SIG-M5 (cell line): ENCODE results near the gene HCK.
"Not testable (repeated sequence)": the region's sequence is repeated elsewhere in the genome, so short reads cannot be mapped to it uniquely, and the experiment has no call there.

Experiments
- DNase-seq: peaks from one replicate; lab custom pipeline; 2025; lab: John Stamatoyannopoulos, UW

The HCK gene

GRCh38 chr20:32029561-32029960 lies 22.5 kb upstream of the HCK start:
- no peak for DNase-seq

DNA sequence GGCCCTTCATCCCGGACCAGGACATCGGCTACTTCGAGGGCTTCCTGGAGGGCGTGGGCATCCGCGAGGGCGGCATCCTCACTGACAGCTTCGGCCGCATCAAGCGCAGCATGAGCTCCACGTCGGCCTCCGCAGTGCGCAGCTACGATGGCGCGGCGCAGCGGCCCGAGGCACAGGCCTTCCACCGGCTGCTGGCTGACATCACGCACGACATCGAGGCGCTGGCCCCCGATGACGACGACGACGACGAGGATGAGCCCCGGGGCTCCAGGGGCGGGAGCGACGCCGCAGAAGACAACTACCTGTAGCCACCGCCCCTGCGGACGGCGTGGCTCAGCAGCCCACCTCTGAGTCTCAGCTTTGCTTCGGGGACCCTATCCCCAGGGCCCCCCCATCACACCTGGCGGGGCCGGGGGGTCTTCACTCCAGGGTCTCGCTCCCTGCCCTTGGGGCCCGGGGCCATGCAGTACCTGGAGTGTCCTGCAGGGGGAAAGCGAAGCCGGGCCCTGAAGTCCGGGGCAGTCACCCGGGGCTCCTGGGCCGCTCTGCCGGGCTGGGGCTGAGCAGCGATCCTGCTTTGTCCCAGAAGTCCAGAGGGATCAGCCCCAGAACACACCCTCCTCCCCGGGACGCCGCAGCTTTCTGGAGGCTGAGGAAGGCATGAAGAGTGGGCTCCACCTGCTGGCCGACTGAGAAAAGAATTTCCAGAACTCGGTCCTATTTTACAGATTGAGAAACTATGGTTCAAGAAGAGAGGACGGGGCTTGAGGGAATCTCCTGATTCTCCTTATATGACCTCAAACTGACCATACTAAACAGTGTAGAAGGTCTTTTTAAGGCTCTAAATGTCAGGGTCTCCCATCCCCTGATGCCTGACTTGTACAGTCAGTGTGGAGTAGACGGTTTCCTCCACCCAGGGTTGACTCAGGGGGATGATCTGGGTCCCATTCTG lies 20.8 kb upstream of the HCK start:
- no peak for DNase-seq

DNA sequence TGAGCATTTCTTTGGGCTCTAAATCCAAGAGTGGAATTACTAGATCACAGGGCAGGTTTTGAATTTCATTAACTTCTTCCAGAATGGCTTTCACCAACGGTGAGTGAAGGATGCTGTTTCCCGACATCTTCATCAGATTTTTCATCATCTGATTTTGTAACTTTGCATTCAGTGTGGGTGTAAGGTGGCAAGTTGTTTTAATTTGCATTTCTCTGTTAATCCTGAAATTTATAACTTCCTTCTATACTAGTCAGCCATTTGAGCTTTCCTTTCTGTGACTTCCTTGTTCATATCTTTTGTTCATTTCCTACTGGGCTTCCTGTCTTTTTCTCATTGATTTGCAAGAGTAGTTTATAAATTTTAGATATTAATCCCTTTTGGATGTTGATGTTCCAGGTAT lies 18.7 kb upstream of the HCK start:
- no peak for DNase-seq

DNA sequence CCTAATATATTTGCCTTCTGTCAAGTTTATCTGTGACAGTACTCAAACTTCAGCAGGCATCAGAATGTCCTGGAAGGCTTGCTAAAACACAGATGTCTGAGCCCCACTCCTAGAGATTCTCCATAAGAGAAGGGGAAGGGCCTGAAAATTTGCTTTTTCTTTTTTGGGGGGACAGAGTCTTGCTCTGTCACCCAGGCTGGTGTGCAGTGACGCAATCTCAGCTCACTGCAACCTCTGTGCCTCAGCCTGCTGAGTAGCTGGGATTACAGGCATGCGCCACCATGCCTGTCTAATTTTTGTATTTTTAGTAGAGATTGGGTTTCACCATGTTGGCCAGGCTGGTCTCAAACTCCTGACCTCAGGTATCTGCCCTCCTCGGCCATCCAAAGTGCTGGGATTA lies 18.3 kb upstream of the HCK start:
- DNase-seq = not testable (repeated sequence)

- no peak for DNase-seq
These were observed 17.2 kb upstream of the HCK start for GRCh38 chr20:32034581-32035425.

- no peak for DNase-seq
These were observed 16.6 kb upstream of the HCK start for GRCh38 chr20:32035426-32035779.

DNA sequence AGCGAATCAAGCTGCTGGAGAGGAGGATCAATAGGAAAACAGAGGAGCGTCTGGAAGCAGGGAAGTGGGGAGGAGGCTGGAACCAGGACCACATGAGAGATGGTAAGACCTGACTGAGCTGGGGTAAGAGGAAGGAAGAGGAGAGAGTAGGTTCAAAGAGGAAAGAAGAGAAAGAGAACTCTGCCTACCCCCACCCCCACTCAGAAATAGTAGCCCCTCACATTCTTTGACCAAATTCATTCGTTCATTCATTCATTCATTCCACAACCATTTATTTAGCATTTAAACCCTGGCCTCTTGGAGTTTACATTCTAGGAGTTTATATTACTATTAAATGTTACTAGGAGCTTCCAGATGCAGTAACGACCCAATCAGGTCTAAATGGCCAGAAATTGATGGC lies 15.8 kb upstream of the HCK start:
- no peak for DNase-seq

DNA sequence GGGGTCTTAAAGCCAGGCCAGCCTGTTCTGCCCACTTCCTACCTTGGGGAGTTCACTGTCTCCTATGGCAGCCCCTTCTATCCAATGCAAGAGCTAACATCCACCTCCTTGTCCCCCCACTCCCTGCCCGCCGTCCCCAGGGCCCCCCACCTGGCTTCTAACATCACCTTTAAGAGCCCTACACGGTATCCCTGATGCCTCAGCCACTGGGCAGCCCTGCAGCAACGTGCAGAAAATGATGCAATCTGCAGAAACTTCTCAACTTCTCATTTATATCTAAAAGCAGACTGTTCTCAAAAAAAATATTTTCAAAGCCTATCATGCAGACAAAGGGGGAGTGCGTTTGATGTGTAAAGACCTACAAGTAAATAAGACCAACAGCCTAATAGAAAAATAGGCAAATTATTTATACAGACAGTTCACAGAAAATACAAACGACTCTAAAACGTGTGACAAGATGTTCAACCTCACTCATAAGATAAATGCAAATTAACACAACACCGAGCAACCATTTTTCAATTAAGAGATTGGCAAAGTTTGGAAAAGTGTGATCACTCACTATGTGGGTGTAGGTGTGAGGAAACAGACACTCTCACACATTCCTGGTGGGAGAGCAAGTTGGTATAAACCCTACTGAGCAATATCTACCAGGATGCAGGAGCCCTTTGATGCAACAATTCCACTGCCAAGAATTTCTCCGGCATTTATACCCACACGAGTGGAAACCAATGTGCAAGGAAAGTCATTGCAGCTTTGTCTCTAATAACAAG lies 15.1 kb upstream of the HCK start:
- DNase-seq = no peak

DNA sequence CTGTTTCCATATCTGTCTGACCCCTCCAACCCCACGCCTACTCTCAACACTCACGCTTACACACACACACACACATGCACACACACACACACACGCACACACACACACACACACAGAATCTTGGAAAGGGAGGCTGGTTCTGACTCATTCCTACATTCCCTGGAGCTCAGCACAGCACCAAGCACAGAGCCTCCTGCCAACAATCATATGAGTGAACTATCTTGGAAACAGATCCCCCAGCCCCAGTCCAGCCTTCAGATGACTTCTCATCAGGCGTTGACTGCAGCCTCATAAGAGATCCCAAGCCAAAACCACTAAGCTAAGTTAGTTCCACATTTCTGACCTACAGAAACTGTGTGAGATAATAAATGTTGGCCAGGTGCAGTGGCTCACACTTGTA lies 14.1 kb upstream of the HCK start:
- no peak for DNase-seq

GRCh38 chr20:32040142-32040953 lies 11.7 kb upstream of the HCK start:
- peak; percentile 75 for DNase-seq

GRCh38 chr20:32045999-32046398 lies 6.0 kb upstream of the HCK start:
- DNase-seq = no peak

DNA sequence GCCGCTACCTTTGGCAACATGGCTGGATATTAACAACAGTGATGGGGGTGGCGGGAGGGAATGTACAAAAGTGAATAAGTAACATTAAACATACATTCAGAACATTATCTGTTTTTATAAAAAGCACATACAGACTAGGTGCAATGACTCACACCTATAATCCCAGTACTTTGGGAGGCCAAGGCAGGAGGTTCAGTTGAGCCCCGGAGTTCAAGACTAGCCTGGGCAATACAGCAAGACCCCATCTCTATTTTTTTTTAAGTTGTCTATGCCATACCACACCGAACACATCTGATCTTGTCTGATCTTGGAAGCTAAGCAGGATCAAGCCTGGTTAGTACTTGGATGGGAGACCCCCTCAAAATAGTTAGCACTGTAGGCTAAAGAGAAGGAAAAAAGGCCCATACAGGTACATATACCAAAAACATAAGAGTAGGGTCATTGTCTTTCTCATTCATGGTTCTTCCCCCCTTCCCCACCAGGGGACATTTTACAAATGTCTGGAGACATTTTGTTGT lies 1.7 kb upstream of the HCK start:
- DNase-seq = no peak

DNA sequence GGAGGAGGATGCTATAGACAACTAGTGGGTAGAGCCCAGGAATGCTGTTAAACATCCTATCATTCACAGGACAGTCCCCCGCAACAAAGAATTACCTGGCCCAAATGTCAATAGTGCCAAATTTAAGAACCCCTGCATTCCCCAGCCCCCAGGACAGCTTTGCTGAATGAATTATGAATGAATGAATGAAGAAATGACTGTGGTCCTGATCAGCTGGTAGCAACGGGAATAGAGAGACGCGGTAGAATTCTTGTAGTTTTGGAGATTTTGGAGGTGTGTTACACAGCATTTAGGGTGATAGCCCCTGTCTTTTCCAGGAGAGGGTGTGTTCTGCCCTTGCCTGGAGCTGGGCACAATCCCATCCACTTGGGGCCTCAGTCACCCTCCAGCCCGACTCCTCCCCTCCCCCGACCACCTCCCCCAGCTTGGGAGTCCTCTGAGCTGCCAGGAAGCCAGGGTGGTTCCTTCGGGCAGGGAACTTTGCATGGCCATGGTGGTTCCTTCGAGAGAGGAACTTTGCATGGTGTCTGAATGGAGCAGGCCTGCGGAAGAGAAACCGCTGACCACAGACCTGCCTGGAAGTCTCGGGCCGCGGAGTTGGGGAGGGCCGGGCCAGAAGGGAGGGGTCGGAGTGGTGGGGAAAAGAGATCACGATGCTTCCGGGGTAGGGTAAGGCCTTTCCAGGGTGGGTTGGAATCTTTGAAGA lies 1.0 kb upstream of the HCK start:
- no peak for DNase-seq

DNA sequence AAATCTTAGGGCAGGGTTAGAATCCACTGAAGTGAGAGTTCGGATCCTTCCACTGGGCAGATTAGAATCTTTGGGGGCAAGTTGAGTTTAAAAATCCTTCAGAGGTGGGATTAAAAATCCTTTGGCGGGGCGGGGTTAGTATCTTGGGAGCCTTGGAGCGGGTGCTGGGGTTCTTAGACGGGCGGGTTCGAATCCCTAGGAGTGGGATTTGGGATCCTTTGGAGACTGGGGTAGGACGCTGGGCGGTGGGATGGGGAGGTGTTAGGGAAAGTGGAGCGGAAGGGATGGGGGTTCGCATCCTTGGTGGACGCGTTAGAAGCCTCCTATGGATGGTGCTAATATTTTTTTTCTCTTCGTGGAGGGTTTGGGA lies 337 bp upstream of the HCK start:
- no peak for DNase-seq

- no peak for DNase-seq
These were observed 828 bp downstream of the HCK start for GRCh38 chr20:32052778-32053362.

DNA sequence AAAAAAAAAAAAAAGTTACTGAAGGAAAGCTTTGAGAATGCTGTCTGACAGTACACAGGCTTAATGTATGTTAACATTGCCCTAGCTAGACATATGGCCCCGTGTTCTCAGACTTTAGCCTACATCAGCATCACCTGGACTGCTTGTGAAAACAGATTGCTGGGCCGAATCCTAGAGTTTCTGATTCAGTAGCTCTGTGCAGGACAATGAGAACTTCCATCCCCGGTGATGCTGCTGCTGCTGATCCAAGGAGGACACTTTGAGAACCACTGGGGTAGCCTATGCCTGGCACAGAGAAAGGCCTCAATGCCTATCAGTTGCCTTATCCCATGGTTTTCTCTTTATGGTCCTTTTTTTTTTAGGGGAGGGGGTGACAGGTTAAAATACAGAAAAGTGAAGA lies 1.6 kb downstream of the HCK start:
- no peak for DNase-seq

DNA sequence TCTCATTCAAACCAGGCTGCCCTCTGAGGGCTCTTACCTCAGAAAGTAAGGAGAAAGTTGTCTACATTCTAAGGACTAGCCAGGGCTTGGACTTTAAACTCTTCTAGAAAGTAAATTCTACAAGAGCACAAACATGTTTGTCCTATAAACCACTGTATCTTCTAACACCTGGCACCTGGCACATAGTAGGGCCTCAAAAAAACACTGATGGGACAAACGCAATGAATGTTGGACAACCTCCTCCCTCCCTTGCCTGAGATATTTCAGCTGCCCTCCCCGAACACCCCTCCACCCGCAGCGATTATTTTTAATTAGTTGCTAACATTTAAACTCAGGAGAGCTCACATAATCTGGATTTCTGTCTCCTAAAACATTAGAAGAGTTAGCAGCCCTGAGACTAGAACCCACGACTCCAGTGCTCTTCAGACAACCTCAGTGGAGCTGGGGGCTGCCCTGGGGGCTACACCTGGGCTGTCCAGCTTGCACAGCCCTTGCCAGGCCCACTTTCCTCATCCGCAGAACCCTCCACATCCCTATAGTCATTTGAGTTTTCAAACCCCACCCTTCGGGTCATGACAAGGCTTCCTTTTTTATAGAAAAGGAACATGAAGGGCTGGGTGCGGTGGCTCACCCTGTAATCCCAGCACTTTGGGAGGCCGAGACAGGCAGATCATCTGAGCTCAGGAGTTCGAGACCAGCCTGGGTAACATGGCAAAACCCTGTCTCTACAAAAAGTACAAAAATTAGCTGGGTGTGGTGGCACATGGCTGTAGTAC lies 4.9 kb downstream of the HCK start:
- DNase-seq = no peak

DNA sequence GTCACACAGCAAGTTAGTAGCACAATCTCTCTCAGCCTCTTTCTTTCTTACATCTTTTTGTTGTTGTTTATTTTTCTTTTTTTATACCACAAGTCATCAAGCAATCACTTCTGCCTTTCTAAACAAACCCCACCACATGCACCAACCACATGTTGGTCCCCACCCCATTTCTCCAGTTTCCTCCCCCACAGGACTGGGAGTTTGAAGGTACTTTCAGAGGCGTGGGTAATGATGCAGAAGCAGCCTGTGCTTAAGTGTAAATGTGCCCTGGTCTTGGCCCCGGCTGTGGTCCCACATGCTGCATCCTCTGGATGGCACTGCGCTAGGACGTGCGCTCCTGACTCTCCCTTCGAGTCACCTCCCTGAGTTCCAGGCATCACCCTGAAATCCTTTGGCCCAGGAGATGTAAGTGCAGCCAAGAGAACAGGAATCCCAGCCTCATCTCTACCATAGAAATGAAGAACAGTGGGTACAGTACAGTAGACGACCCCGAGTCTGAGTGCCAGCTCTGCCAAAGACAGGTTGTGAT lies 5.7 kb downstream of the HCK start:
- no peak for DNase-seq

- no peak for DNase-seq
These were observed 7.1 kb downstream of the HCK start for GRCh38 chr20:32059189-32059588.
